DMS153 treated with DMSO at 0.1 percent for 48 hours (cell line): ENCODE results near the gene PLCL2.

Experiments
- DNase-seq: peaks from one replicate; lab custom pipeline; 2025; ENCODE audit not compliant: unreplicated experiment; lab: John Stamatoyannopoulos, UW

The PLCL2 gene

GRCh38 chr3:16912400-16913263 lies 27.9 kb downstream of the PLCL2 start:
- no peak for DNase-seq

GRCh38 chr3:16913264-16913580 lies 28.5 kb downstream of the PLCL2 start:
- DNase-seq, result no peak

GRCh38 chr3:16916840-16917239 lies 32.1 kb downstream of the PLCL2 start:
- no peak for DNase-seq

- no peak for DNase-seq
Observed at GRCh38 chr3:16917256-16917935, 32.6 kb downstream of the PLCL2 start.

- no peak for DNase-seq
Observed at GRCh38 chr3:16917980-16918682, 33.4 kb downstream of the PLCL2 start.

GRCh38 chr3:16918683-16919025 lies 33.9 kb downstream of the PLCL2 start:
- no peak for DNase-seq

- DNase-seq, result no peak
Observed at GRCh38 chr3:16923112-16923511, 38.4 kb downstream of the PLCL2 start.

- no peak for DNase-seq
Observed at GRCh38 chr3:16927485-16927884, 42.7 kb downstream of the PLCL2 start.

GRCh38 chr3:16928386-16929132 lies 43.8 kb downstream of the PLCL2 start:
- DNase-seq, result no peak

- DNase-seq, result no peak
Observed at GRCh38 chr3:16929311-16929710, 44.6 kb downstream of the PLCL2 start.

- no peak for DNase-seq
Observed at GRCh38 chr3:16932877-16933276, 48.1 kb downstream of the PLCL2 start.

GRCh38 chr3:16935781-16936180 lies 51.0 kb downstream of the PLCL2 start:
- DNase-seq, result no peak

GRCh38 chr3:16936233-16936632 lies 51.5 kb downstream of the PLCL2 start:
- no peak for DNase-seq

- DNase-seq, result no peak
Observed at GRCh38 chr3:16936676-16937230, 52.0 kb downstream of the PLCL2 start.

GRCh38 chr3:16937326-16937845 lies 52.6 kb downstream of the PLCL2 start:
- no peak for DNase-seq

- DNase-seq, result no peak
Observed at GRCh38 chr3:16940769-16941700, 56.3 kb downstream of the PLCL2 start.

- DNase-seq, result no peak
Observed at GRCh38 chr3:16942955-16943354, 58.2 kb downstream of the PLCL2 start.

GRCh38 chr3:16943857-16944256 lies 59.1 kb downstream of the PLCL2 start:
- DNase-seq, result no peak

- no peak for DNase-seq
Observed at GRCh38 chr3:16944356-16944755, 59.6 kb downstream of the PLCL2 start.

- DNase-seq, result no peak
Observed at GRCh38 chr3:16945330-16945729, 60.6 kb downstream of the PLCL2 start.
